Coronary artery (tissue), 2 donors: Measurements from ENCODE around the gene SOS1.
A peak's percentile ranks its signal among the peaks of the same experiment; 100 is the strongest.
"Not testable (repeated sequence)": the region's sequence is repeated elsewhere in the genome, so short reads cannot be mapped to it uniquely, and the experiment has no call there.

Source experiments
- DNase-seq: peaks from one replicate; pipeline ENCODE4 v3.0.0-alpha.2; 2017; ENCODE audit warnings: low spot score
- H3K27ac ChIP-seq, 2 donors: fragments of 200-600 bp; sonication (generic); one replicate each; pipeline ENCODE4 v1.5.1; 2016 to 2019
- H3K4me3 ChIP-seq: fragments of 200-600 bp; sonication (generic); 2 replicates; pipeline ENCODE4 v1.5.1; 2016; ENCODE audit warnings: mild to moderate bottlenecking, moderate library complexity
- TF ChIP-seq, protein P1 (sequence below): fragments of 200-600 bp; sonication (generic); IDR thresholded peaks from one replicate; pipeline ENCODE4 v1.5.1; 2019; ENCODE audit warnings: antibody characterized with exemption

The SOS1 gene

GRCh38 chr2:39059366-39059952 lies 61.4 kb downstream of the SOS1 start:
- H3K27ac ChIP-seq, result no peak overlapping the region
- no peak overlapping the region for H3K4me3 ChIP-seq
- DNase-seq, result no peak
- TF ChIP-seq, protein P1, sequence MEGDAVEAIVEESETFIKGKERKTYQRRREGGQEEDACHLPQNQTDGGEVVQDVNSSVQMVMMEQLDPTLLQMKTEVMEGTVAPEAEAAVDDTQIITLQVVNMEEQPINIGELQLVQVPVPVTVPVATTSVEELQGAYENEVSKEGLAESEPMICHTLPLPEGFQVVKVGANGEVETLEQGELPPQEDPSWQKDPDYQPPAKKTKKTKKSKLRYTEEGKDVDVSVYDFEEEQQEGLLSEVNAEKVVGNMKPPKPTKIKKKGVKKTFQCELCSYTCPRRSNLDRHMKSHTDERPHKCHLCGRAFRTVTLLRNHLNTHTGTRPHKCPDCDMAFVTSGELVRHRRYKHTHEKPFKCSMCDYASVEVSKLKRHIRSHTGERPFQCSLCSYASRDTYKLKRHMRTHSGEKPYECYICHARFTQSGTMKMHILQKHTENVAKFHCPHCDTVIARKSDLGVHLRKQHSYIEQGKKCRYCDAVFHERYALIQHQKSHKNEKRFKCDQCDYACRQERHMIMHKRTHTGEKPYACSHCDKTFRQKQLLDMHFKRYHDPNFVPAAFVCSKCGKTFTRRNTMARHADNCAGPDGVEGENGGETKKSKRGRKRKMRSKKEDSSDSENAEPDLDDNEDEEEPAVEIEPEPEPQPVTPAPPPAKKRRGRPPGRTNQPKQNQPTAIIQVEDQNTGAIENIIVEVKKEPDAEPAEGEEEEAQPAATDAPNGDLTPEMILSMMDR, result peak; percentile 55

GRCh38 chr2:39058101-39058500 lies 62.8 kb downstream of the SOS1 start:
- no peak overlapping the region for H3K4me3 ChIP-seq
- no peak overlapping the region for H3K27ac ChIP-seq
- DNase-seq, result no peak
- TF ChIP-seq, protein P1, result no peak

DNA sequence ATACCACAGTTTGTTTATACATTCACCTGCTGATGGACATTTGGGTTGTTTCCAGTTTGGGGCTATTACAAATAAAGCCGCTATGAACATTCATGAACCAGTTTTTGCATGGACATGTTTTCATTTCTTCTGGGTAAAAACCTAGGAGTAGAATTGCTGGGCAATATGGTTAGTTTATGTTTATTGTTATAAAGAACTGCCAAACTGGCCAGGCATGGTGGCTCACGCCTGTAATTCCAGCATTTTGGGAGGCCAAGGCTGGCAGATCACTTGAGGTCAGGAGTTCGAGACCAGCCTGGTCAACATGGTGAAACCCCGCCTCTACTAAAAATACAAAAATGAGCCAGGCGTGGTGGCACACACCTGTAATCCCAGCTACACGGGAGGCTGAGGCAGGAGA lies 68.2 kb downstream of the SOS1 start:
- DNase-seq, H3K27ac ChIP-seq, H3K4me3 ChIP-seq: not testable (repeated sequence)

DNA sequence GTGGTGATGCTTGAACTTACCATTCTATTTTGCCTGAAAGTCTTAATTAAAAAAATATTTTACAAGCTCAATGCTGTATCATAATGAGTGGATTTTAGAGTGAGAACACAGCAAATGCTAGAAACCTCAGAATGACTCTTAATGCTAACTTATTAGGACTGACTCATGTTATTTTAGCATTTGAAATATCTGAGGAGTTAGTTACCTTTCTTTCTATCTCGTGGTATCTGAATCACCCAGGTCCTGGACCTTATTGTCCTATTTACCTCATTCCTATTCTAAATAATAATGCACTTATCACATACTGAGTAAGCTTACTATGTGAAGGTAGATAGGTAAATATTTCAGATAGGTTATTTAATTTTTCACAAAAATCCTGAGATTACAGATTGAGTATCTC lies 70.7 kb downstream of the SOS1 start:
- no peak for DNase-seq
- Histone ChIP-seq H3K4me3 (no peak overlapping the region), H3K27ac (no peak overlapping the region)
- TF ChIP-seq, protein P1, result no peak

DNA sequence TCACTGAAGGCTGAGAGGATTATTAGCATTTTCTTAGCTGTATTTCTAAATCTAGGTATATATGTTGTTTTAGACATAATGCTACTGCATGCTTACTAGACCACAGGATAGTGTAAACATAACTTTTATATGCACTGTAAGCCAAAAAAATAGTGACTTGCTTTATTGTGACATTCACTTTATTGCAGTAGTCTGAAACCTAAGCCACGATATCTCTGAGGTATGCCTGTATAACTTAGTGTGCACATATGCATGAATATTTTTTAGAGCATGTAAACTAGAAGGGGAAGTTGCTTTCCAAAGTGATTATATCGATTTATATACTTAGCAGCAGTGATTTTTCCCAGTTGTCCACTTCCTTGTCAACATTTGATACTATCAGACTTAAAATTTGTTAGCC lies 81.8 kb downstream of the SOS1 start:
- DNase-seq, result no peak
- Histone ChIP-seq H3K4me3 (no peak overlapping the region), H3K27ac (no peak overlapping the region)
- TF ChIP-seq, protein P1, result no peak

DNA sequence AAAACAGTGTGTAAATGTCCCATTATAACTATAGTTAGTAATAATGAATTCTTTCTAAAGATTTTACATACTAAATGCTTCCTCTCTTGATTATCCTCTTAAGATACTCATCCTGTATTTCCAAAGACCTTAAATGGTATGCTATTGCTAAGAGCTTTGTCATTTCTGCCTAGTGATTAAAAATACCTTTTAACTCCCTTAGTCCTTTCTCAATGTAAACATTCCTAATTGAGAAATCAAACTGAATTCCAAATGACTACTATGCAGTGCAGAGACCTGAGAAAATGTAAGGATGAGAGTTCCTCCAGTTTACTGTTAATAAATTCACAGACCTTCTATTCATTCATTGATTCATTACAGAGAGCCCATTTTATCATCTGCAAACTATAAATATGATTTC lies 86.9 kb downstream of the SOS1 start:
- DNase-seq, result no peak
- TF ChIP-seq, protein P1, result no peak
- no peak overlapping the region for H3K4me3 ChIP-seq
- H3K27ac ChIP-seq, result no peak overlapping the region

- no peak overlapping the region for H3K4me3 ChIP-seq
- H3K27ac ChIP-seq, result no peak overlapping the region
- TF ChIP-seq, protein P1, result no peak
- no peak for DNase-seq
Measured at GRCh38 chr2:39027421-39027820, 93.4 kb downstream of the SOS1 start.

GRCh38 chr2:39024833-39025232 lies 96.0 kb downstream of the SOS1 start:
- Histone ChIP-seq H3K27ac (no peak overlapping the region), H3K4me3 (no peak overlapping the region)
- TF ChIP-seq, protein P1, result no peak
- no peak for DNase-seq
